HG02884 (cell line): ENCODE measurements around the gene SAYSD1.

ENCODE experiments used
- ATAC-seq: cut with Tn5 transposase; IDR thresholded peaks from one replicate; pipeline ENCODE4 v1.9.1; 2021; ENCODE audit warnings: mild to moderate bottlenecking, moderate library complexity; ENCODE audit not compliant: unreplicated experiment

Gene SAYSD1

GRCh38 chr6:39058471-39059147, 56.4 kb downstream of the SAYSD1 start:
- no peak for ATAC-seq

GRCh38 chr6:39057251-39058155, 57.5 kb downstream of the SAYSD1 start:
- ATAC-seq: no peak

- ATAC-seq: no peak
Observed at GRCh38 chr6:39056681-39057080, 58.3 kb downstream of the SAYSD1 start.

GRCh38 chr6:39056191-39056590, 58.8 kb downstream of the SAYSD1 start:
- no peak for ATAC-seq

GRCh38 chr6:39055661-39056060, 59.3 kb downstream of the SAYSD1 start:
- ATAC-seq: no peak

GRCh38 chr6:39054577-39055142, 60.3 kb downstream of the SAYSD1 start:
- ATAC-seq: no peak
